Ectodermal cell (in vitro differentiated cells): ENCODE measurements around the gene ZNF277. TPM values are rescaled to one million over a fixed set of nuclear protein-coding genes. Genes with fewer than 3 reads are reported as not detected.

Source experiments
- H3K27ac ChIP-seq: 2 replicates; pipeline ENCODE4 v1.7.0; 2013; ENCODE audit warnings: mild to moderate bottlenecking, low read depth, low read length; ENCODE audit not compliant: insufficient read depth, poor library complexity, severe bottlenecking
- H3K27me3 ChIP-seq: 2 replicates; pipeline ENCODE4 v1.7.0; 2013; ENCODE audit warnings: mild to moderate bottlenecking, low read length; ENCODE audit not compliant: insufficient read depth, control insufficient read depth, poor library complexity, severe bottlenecking
- H3K36me3 ChIP-seq: one replicate; pipeline ENCODE4 v1.7.0; 2013; ENCODE audit warnings: low read length; ENCODE audit not compliant: control insufficient read depth, insufficient read depth
- H3K4me1 ChIP-seq: one replicate; pipeline ENCODE4 v1.7.0; 2013; ENCODE audit warnings: low read length; ENCODE audit not compliant: control insufficient read depth, insufficient read depth
- H3K4me3 ChIP-seq: 2 replicates; pipeline ENCODE4 v1.7.0; 2013; ENCODE audit warnings: low read depth, low read length, control low read depth; ENCODE audit not compliant: insufficient read depth
- H3K9me3 ChIP-seq: 2 replicates; pipeline ENCODE4 v1.7.0; 2013; ENCODE audit warnings: mild to moderate bottlenecking, low read length, moderate library complexity; ENCODE audit not compliant: control insufficient read depth
- WGBS, 2 experiments: methylation state at CpG; one replicate each; pipeline ENCODE4 v1.1.7; 2013; ENCODE audit warnings: missing lambda C conversion rate in 2 of 2; 5-methylcytosine and 5-hydroxymethylcytosine counted together
- polyA plus RNA-seq, 4 experiments: library from polyadenylated mRNA; stranded (reverse); fragments of 50-300 nt; gene quantifications; one replicate each; pipeline ENCODE4 v1.2.3, GENCODE V29; 2013

The ZNF277 gene
- 26.6 TPM for polyA plus RNA-seq (2013, experiment 1 of 4)
- polyA plus RNA-seq (2013, experiment 2 of 4), result 26.7 TPM
- polyA plus RNA-seq (2013, experiment 3 of 4), result 25.9 TPM
- polyA plus RNA-seq (2013, experiment 4 of 4), result 30.8 TPM

- WGBS, 2 experiments, result 0% methylated on average over 67 of the region's 67 CpGs
- peak within 1 kb of the TSS; percentile 98 for H3K4me3 ChIP-seq
- no peaks in the 10 kb centered on the region for H3K27me3 ChIP-seq
- no peaks in the 10 kb centered on the region for H3K36me3 ChIP-seq
- H3K9me3 ChIP-seq, result no peaks in the 10 kb centered on the region
- peaks cover 7% of the 10 kb centered on the region for H3K4me1 ChIP-seq
- peak within 1 kb of the TSS; percentile 88 for H3K27ac ChIP-seq
Measured at GRCh38 chr7:112206238-112206990, at the start of gene ZNF277, which contains the start of gene DOCK4. Gene ZNF277, plus strand, starts transcription at chr7:112206695. Its CDS starts 22 bp downstream, at chr7:112206717. Gene DOCK4, minus strand, starts transcription at chr7:112206399. Its CDS starts 261 bp downstream, at chr7:112206138.

- H3K36me3 ChIP-seq, result no peaks in the 10 kb centered on the region
- WGBS, 2 experiments, result 66 to 72% methylated on average over 4 of the region's 4 CpGs
- H3K27me3 ChIP-seq, result no peaks in the 10 kb centered on the region
- peaks cover 29% of the 10 kb centered on the region for H3K4me1 ChIP-seq
- no peaks in the 10 kb centered on the region for H3K9me3 ChIP-seq
- H3K4me3 ChIP-seq, result no peak overlapping the region
- H3K27ac ChIP-seq, result no peak overlapping the region
Measured at GRCh38 chr7:112157072-112157471, 49.4 kb upstream of the ZNF277 start.

GRCh38 chr7:112159351-112159750 is 47.1 kb upstream of the ZNF277 start:
- 92% methylated on average over 8 of the region's 8 CpGs for WGBS, 2 experiments
- Histone ChIP-seq H3K27ac (no peak overlapping the region), H3K27me3 (no peaks in the 10 kb centered on the region), H3K4me3 (no peak overlapping the region), H3K4me1 (peaks cover 45% of the 10 kb centered on the region), H3K9me3 (no peaks in the 10 kb centered on the region), H3K36me3 (no peaks in the 10 kb centered on the region)

- Histone ChIP-seq H3K36me3 (no peaks in the 10 kb centered on the region), H3K9me3 (no peaks in the 10 kb centered on the region), H3K27me3 (no peaks in the 10 kb centered on the region), H3K4me3 (no peak overlapping the region), H3K27ac (peak overlapping the region; percentile 23), H3K4me1 (peaks cover 45% of the 10 kb centered on the region)
- WGBS, 2 experiments, result 64 to 67% methylated on average over 2 of the region's 2 CpGs
Measured at GRCh38 chr7:112160130-112160770, 46.2 kb upstream of the ZNF277 start.

- Histone ChIP-seq H3K4me3 (no peak overlapping the region), H3K27me3 (no peaks in the 10 kb centered on the region), H3K9me3 (no peaks in the 10 kb centered on the region), H3K27ac (no peak overlapping the region), H3K4me1 (peaks cover 45% of the 10 kb centered on the region), H3K36me3 (no peaks in the 10 kb centered on the region)
- WGBS, 2 experiments, result 67 to 72% methylated on average over 7 of the region's 7 CpGs
Measured at GRCh38 chr7:112160771-112161150, 45.7 kb upstream of the ZNF277 start.

- WGBS, 2 experiments, result 48 to 75% methylated on average over 1 to 3 of the region's 3 CpGs
- Histone ChIP-seq H3K9me3 (no peaks in the 10 kb centered on the region), H3K36me3 (no peaks in the 10 kb centered on the region), H3K27ac (peak overlapping the region; percentile 93), H3K27me3 (no peaks in the 10 kb centered on the region), H3K4me1 (peaks cover 45% of the 10 kb centered on the region), H3K4me3 (no peak overlapping the region)
Measured at GRCh38 chr7:112161253-112162141, 45.0 kb upstream of the ZNF277 start.

- Histone ChIP-seq H3K36me3 (no peaks in the 10 kb centered on the region), H3K4me3 (no peak overlapping the region), H3K27ac (peak overlapping the region; percentile 93), H3K9me3 (no peaks in the 10 kb centered on the region), H3K27me3 (no peaks in the 10 kb centered on the region), H3K4me1 (peaks cover 45% of the 10 kb centered on the region)
- 6 to 13% methylated on average over 2 of the region's 2 CpGs for WGBS, 2 experiments
Measured at GRCh38 chr7:112162142-112162766, 44.2 kb upstream of the ZNF277 start.

GRCh38 chr7:112162784-112163506 is 43.5 kb upstream of the ZNF277 start:
- 21 to 22% methylated on average over 6 of the region's 6 CpGs for WGBS, 2 experiments

GRCh38 chr7:112167147-112167546 is 39.3 kb upstream of the ZNF277 start:
- Histone ChIP-seq H3K4me1 (peaks cover 15% of the 10 kb centered on the region), H3K9me3 (no peaks in the 10 kb centered on the region), H3K36me3 (no peaks in the 10 kb centered on the region), H3K27me3 (no peaks in the 10 kb centered on the region), H3K4me3 (no peak overlapping the region), H3K27ac (no peak overlapping the region)
- 92 to 97% methylated on average over 3 of the region's 3 CpGs for WGBS, 2 experiments

More at GRCh38 chr7:112162784-112163506, 43.5 kb upstream of the ZNF277 start:
- Histone ChIP-seq H3K9me3 (no peaks in the 10 kb centered on the region), H3K4me1 (peaks cover 45% of the 10 kb centered on the region), H3K27me3 (no peaks in the 10 kb centered on the region), H3K27ac (peak overlapping the region; percentile 93), H3K36me3 (no peaks in the 10 kb centered on the region), H3K4me3 (no peak overlapping the region)
